ENCODE results near the gene C10orf95.

Gene C10orf95

DNA sequence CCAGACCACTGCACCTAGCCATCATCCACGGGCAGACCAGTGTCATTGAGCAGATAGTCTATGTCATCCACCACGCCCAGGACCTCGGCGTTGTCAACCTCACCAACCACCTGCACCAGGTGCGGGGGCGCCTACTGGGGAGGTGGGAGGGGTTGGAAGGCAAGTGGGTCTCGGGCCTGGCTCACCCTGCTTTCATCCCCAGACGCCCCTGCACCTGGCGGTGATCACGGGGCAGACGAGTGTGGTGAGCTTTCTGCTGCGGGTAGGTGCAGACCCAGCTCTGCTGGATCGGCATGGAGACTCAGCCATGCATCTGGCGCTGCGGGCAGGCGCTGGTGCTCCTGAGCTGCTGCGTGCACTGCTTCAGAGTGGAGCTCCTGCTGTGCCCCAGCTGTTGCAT lies 51.3 kb downstream of the C10orf95 start:
- no peak for DNase-seq

All from activated naive CD4-positive, alpha-beta T cell treated with anti-CD3 and anti-CD28 coated beads, Interleukin-2, amount 50 U/mL, for 16 hours (primary cell).